Measurements from ENCODE around the gene OR7C1. TPM values are rescaled to one million over a fixed set of nuclear protein-coding genes. Genes with fewer than 3 reads are reported as not detected.

Gene OR7C1
- total and polyA plus RNA-seq, 2 experiments from 2014 or later = 0.03 TPM; not detected in 1

GRCh38 chr19:14770944-14771839, 63.8 kb downstream of the OR7C1 start:
- Histone ChIP-seq H3K4me1 (ENCODE audit: insufficient read depth) (no peaks in the 10 kb centered on the region; the same call in 1 of the 2 replicates), H3F3A (replicated peaks; ENCODE audit: low read depth) (no peaks in the 10 kb centered on the region), H3K36me3 (ENCODE audit: insufficient read depth) (no peaks in the 10 kb centered on the region), H3K79me2 (replicated peaks; ENCODE audit: insufficient read depth) (no peaks in the 10 kb centered on the region), H4K20me1 (replicated peaks; ENCODE audit: insufficient read depth) (no peaks in the 10 kb centered on the region), H2AFZ (no peak overlapping the region), H3K4me2 (no peak overlapping the region), H3K27ac (ENCODE audit: low read depth) (no peak overlapping the region), H3K27me3 (ENCODE audit: insufficient read depth) (peaks cover 3% of the 10 kb centered on the region; the same call in 1 of the 2 replicates), H3K9me2 (ENCODE audit: insufficient read depth) (no peaks in the 10 kb centered on the region), H3K4me3 (no peak overlapping the region)
- H3K9me3 Mint-ChIP-seq = no peaks in the 10 kb centered on the region; the same call in 2 of the 3 replicates
- TF ChIP-seq ZNF114 (CRISPR knock-in tag; IDR thresholded peaks at IDR 0.05) (no peak), NANOG (IDR thresholded peaks at IDR 0.05; ENCODE audit: borderline replicate concordance) (no peak), EZH2phosphoT487 (IDR thresholded peaks at IDR 0.05; ENCODE audit: unreplicated experiment) (no peak), ETS1 (IDR thresholded peaks at IDR 0.05) (no peak), CTCF (conservative IDR thresholded peaks at IDR 0.05; ENCODE audit: low read depth in 2 of 2) (no peak), ZNF462 (CRISPR knock-in tag; IDR thresholded peaks at IDR 0.05) (no peak), JUNB (IDR thresholded peaks at IDR 0.05; ENCODE audit: unreplicated experiment) (no peak), STAT1 (IDR thresholded peaks at IDR 0.05; ENCODE audit: unreplicated experiment) (no peak), ZNF331 (CRISPR knock-in tag; IDR thresholded peaks at IDR 0.05; ENCODE audit: low read depth) (no peak), EZH2 (IDR thresholded peaks at IDR 0.05; ENCODE audit: low read depth, unreplicated experiment) (no peak), CREB1 (CRISPR knock-in tag; IDR thresholded peaks at IDR 0.05; ENCODE audit: low read depth) (no peak), REST (IDR thresholded peaks at IDR 0.05; ENCODE audit: unreplicated experiment) (no peak), POLR2AphosphoS5 (IDR thresholded peaks at IDR 0.05; ENCODE audit: low read depth) (no peak)
- no peak overlapping the region for H3K4me3 Mint-ChIP-seq
- peaks cover 7% of the 10 kb centered on the region for H3K27me3 Mint-ChIP-seq (ENCODE audit: insufficient read depth, low read depth, poor library complexity)
- no peak for DNase-seq (ENCODE audit: low spot score)
- no peak for ATAC-seq
- H3K27ac Mint-ChIP-seq = no peak overlapping the region
- peaks cover 20% of the 10 kb centered on the region for H3K36me3 Mint-ChIP-seq (ENCODE audit: low read depth)
- H3K4me1 Mint-ChIP-seq = peaks cover 3% of the 10 kb centered on the region

Measured in GM23338 (cell line).